HG03066 (cell line): ENCODE data around the gene ZBTB16.

Source experiments
- ATAC-seq: cut with Tn5 transposase; IDR thresholded peaks from one replicate; pipeline ENCODE4 v1.9.1; 2021; ENCODE audit warnings: low read depth; ENCODE audit not compliant: unreplicated experiment

Gene ZBTB16

DNA sequence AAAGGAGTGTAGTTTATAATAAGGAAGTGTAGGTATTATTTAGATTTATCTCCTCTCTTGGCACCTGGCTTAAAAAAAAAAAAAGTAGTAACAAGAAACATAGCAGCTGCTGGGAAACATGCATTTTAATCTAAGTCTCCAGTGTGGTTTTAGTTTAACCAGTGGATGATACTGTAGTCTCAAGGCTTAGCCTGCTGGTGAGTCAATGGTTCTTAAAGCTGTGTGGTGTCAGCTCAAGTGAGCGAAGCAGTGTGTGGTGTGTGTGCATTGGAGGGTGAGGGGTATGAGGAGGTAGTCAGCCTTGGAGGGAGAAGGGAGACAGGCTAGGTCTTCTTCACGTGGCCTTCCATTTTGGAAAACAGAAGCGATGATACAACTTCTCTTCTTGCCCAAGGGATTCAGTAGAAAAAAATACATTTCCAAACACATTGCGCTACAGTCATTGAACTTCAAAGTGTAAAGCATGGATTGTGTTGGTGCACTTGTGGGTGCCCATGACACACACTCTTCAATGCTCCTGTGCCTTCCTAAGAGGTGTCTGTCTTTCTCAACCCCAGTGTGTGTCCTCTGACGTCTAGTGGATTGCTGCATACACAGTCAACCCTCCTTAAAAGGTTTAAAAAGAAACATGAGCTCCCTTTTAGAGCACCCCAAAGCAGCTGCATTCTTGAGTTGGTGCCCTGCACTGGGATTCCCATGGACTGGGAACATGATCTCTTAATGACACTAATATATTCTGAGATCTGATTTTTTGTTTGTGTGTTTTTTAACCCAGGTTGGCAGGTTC, 40.1 kb downstream of the ZBTB16 start:
- no peak for ATAC-seq

GRCh38 chr11:114102993-114103896, 43.7 kb downstream of the ZBTB16 start:
- no peak for ATAC-seq

DNA sequence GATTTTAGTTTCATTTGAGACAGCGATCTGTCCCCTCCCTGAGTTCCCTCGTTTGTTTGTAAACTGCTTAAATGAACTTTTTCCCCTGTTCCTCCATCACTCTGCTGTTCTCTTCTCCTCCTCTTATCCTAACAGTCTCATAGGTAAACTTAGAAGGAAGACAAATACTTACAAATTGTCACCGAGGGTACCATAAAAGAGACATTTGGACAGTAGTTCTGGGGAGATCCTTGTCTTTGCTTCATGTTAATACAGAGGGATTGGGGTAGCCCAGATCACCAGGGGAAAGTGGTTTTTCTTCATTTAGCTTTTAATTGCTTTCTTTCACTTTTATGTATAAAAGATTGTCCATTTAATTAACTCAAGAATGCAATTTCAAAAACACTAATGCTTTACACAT, 46.1 kb downstream of the ZBTB16 start:
- ATAC-seq, result no peak

GRCh38 chr11:114106047-114106446, 46.5 kb downstream of the ZBTB16 start:
- no peak for ATAC-seq

- ATAC-seq, result no peak
These were observed 47.5 kb downstream of the ZBTB16 start for GRCh38 chr11:114106986-114107385.

- ATAC-seq, result no peak
These were observed 49.1 kb downstream of the ZBTB16 start for GRCh38 chr11:114108501-114109205.

- ATAC-seq, result no peak
These were observed 49.9 kb downstream of the ZBTB16 start for GRCh38 chr11:114109206-114110090.

DNA sequence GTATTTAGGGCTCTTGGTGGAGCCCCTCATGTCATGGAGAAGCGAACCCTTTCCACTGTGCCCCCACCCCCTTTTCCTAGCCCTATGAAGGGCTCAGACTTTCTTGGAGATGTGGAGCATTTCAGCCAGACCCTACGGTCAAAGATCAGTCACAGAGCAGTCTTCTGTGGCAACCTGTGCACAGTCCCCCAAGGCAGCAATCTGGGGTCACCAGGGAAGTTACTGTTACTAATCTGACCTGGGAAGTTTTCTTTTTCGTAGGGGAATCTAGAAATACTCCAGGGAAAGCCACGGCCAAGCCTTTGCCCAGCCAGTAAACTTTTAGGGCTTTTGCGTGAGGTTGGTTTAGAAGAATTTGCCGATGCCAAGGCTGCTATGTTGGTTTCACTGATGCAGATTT, 50.6 kb downstream of the ZBTB16 start:
- no peak for ATAC-seq

DNA sequence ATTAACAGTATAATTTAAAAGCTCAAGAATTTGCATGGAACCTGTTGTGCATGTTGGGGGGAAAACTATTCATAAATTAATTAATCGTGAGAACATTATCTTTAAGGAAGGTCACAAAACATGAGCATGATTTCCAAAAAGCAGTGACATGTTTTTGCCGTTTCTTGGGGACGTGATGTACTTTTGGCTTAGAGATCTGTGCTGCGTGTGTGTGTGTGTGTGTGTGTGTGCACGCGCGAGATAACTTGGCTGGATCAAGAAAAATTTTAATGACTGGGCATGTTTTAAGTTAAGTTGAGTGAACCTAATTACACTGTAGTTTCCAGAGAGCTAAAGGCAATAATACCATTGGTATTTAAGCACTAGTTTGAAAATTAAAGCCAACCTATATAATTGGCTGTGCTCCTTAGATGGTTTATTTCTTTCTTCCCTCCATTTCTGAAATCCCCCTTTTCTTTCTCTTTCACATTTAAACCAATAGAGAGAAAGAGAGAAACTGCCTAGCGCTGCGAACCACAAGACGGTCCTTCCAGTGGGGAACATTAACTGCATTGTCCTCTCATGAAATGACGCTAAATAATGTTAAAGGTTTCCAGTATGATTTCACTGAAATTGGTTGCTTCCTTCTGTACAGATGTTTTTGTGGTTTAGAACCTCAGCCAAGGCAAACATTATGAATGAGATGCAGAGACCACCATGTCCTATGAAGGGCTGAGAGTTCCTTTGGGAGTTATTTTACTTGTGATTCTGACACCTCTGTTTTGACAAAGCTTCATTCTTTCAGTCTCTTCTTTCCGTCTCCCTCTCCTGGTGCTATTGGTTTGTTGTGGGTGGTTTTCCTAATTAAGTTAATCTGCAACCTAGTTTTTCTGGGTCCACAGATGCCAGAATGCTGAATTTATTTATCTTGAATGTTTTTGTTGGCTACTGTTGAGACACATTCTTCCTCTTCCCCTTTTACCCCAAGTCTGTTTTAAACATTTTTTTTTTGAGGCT, 51.7 kb downstream of the ZBTB16 start:
- no peak for ATAC-seq

- ATAC-seq, result no peak
These were observed 56.0 kb downstream of the ZBTB16 start for GRCh38 chr11:114115451-114115928.

- ATAC-seq, result no peak
These were observed 56.8 kb downstream of the ZBTB16 start for GRCh38 chr11:114116357-114116756.

DNA sequence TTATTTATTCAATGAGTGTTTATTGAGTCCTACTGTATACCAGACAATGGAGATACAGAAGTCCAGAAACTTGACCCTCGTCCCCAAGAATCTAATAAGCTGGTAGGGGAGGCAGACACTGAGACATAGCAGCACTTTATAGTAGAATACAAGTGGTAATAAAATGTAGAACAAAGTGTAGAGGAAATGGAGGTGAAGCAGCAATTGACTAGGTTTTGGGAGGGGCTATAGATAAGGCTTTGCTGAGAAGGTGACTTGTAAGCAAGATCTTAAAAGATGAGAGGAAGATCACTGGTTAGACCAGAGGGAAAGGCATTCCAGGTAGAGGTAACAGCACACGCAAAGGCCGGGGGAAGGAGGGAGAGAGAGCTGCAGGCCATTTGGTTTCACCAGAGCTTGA, 57.3 kb downstream of the ZBTB16 start:
- ATAC-seq, result no peak

GRCh38 chr11:114120606-114121005, 61.1 kb downstream of the ZBTB16 start:
- no peak for ATAC-seq

- no peak for ATAC-seq
These were observed 61.6 kb downstream of the ZBTB16 start for GRCh38 chr11:114121138-114121537.

DNA sequence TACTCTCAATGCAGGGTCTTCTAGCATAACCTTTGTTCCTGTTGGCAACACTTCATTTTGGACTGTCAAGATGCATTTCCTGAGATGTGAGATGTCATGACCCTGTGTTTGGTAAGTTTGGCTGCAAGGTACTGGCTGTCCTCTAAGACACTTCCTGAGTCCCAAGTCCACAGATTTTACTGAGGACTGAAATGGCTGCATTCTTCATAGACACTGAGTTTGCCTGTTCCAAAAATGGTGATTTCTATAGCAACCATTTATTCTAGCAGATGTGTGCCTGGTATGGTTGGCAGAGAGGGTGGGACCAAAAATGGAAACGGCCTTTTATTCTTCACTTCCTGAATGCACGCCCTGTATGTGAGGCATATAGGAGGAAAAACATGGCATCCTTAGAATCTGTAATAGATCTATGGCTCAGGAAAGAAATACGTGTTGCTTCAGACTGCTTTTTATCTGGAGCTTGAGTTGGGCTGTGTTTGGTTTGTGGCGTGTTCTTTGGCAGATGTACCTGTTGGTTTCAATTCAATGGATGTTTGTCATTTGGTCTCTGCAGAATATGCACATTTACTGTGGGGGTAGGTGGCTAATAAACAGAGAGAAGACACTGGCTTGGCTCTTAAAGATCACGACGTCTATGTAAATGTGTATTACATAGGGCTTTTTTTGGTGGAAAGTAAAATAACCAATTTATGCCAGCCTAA, 62.4 kb downstream of the ZBTB16 start:
- ATAC-seq, result no peak

- ATAC-seq, result no peak
These were observed 63.2 kb downstream of the ZBTB16 start for GRCh38 chr11:114122686-114123085.

GRCh38 chr11:114123692-114124330, 64.3 kb downstream of the ZBTB16 start:
- no peak for ATAC-seq
